Stimulated activated CD4-positive, alpha-beta T cell treated with anti-CD3 and anti-CD28 coated beads, Interleukin-15, amount 100 ng/mL, for 48 hours (primary cell): ENCODE measurements around the gene MCM3AP.
"Not testable (repeated sequence)": the region's sequence is repeated elsewhere in the genome, so short reads cannot be mapped to it uniquely, and the experiment has no call there.

ENCODE experiments used
- DNase-seq, 2 donors: peaks; one replicate each; pipeline ENCODE4 v3.0.0-alpha.2; 2020; ENCODE audit warnings: low read depth in 2 of 2

Gene MCM3AP

GRCh38 chr21:46205166-46205565, 80.2 kb downstream of the MCM3AP start:
- no peak for DNase-seq

GRCh38 chr21:46203203-46203600, 82.2 kb downstream of the MCM3AP start:
- DNase-seq: no peak

GRCh38 chr21:46202592-46203202, 82.7 kb downstream of the MCM3AP start:
- no peak for DNase-seq

GRCh38 chr21:46200877-46201803, 84.3 kb downstream of the MCM3AP start:
- not testable (repeated sequence) for DNase-seq

GRCh38 chr21:46199436-46200373, 85.7 kb downstream of the MCM3AP start:
- DNase-seq: no peak

GRCh38 chr21:46196733-46197132, 88.7 kb downstream of the MCM3AP start:
- no peak for DNase-seq

- no peak for DNase-seq
These were observed 89.7 kb downstream of the MCM3AP start for GRCh38 chr21:46195595-46196195.

- DNase-seq: no peak
These were observed 90.8 kb downstream of the MCM3AP start for GRCh38 chr21:46194374-46195334.

- DNase-seq: no peak
These were observed 91.5 kb downstream of the MCM3AP start for GRCh38 chr21:46193829-46194373.

- no peak for DNase-seq
These were observed 93.5 kb downstream of the MCM3AP start for GRCh38 chr21:46191686-46192575.

- no peak for DNase-seq
These were observed 94.1 kb downstream of the MCM3AP start for GRCh38 chr21:46191257-46191685.

- no peak for DNase-seq
These were observed 94.8 kb downstream of the MCM3AP start for GRCh38 chr21:46190491-46191131.

- no peak for DNase-seq
These were observed 95.4 kb downstream of the MCM3AP start for GRCh38 chr21:46189959-46190490.

GRCh38 chr21:46189213-46189958, 96.0 kb downstream of the MCM3AP start:
- DNase-seq: no peak

GRCh38 chr21:46188226-46189212, 96.9 kb downstream of the MCM3AP start:
- no peak for DNase-seq

GRCh38 chr21:46187814-46188213, 97.6 kb downstream of the MCM3AP start:
- DNase-seq: no peak
